K562 (cell line): ENCODE results near the gene MOG. TPM values are rescaled to one million over a fixed set of nuclear protein-coding genes. Genes with fewer than 3 reads are reported as not detected.
A peak's percentile ranks its signal among the peaks of the same experiment; 100 is the strongest.

Source experiments
- CHD4 ChIP-seq: fragments of 200-600 bp; sonication (generic); IDR thresholded peaks from 3 replicates; pipeline ENCODE4 v1.6.1; 2012; ENCODE audit warnings: low read depth, mild to moderate bottlenecking, mixed read lengths, low read length, inconsistent platforms; ENCODE audit not compliant: insufficient read depth, insufficient replicate concordance, poor library complexity, severe bottlenecking
- DDX20 ChIP-seq: fragments of 450-650 bp; IDR thresholded peaks from 2 replicates; pipeline ENCODE4 v1.6.1; 2016; ENCODE audit warnings: missing genetic modification characterization, low read depth, mild to moderate bottlenecking, missing compliant biosample characterization, moderate library complexity
- EP400 ChIP-seq: fragments of 450-650 bp; IDR thresholded peaks from 2 replicates; pipeline ENCODE4 v1.6.1; 2017; ENCODE audit warnings: antibody characterized with exemption, mild to moderate bottlenecking, moderate library complexity
- FOXJ3 ChIP-seq: sonication (generic); formaldehyde crosslinking; IDR thresholded peaks from 2 replicates; pipeline ENCODE4 v1.4.0; 2020; ENCODE audit warnings: mild to moderate bottlenecking, missing genetic modification reagents
- GABPB2 ChIP-seq: fragments of 250-450 bp; sonication (Bioruptor Pico); conservative IDR thresholded peaks from 2 replicates; pipeline ENCODE4 v1.5.1; 2021; ENCODE audit warnings: mild to moderate bottlenecking
- PHB2 ChIP-seq: fragments of 450-650 bp; IDR thresholded peaks from 2 replicates; pipeline ENCODE4 v1.6.1; 2017; ENCODE audit warnings: low read depth
- POLR2AphosphoS5 ChIP-seq: IDR thresholded peaks from 2 replicates; pipeline ENCODE4 v1.6.1; 2011; ENCODE audit warnings: mild to moderate bottlenecking, low read depth, low read length, moderate library complexity; ENCODE audit not compliant: control insufficient read depth, insufficient read depth
- SMAD2 ChIP-seq: fragments of 150-350 bp; IDR thresholded peaks from 2 replicates; pipeline ENCODE4 v1.6.1; 2014; ENCODE audit warnings: low read depth, mild to moderate bottlenecking, low read length
- SNIP1 ChIP-seq: fragments of 450-650 bp; IDR thresholded peaks from 2 replicates; pipeline ENCODE4 v1.7.1; 2017; ENCODE audit warnings: low read depth, mild to moderate bottlenecking
- SREBF2 ChIP-seq: sonication (generic); formaldehyde crosslinking; IDR thresholded peaks from 2 replicates; pipeline ENCODE4 v1.4.0; 2020; ENCODE audit warnings: mild to moderate bottlenecking, missing genetic modification reagents
- TARDBP ChIP-seq: fragments of 450-650 bp; IDR thresholded peaks from 2 replicates; pipeline ENCODE4 v1.6.1; 2016
- ZKSCAN8 ChIP-seq: fragments of 200-800 bp; sonication (Bioruptor generic); IDR thresholded peaks from 2 replicates; pipeline ENCODE4 v1.6.1; 2016; ENCODE audit warnings: missing genetic modification characterization, missing compliant biosample characterization
- ZNF311 ChIP-seq: fragments of 250-450 bp; sonication (Bioruptor Pico); IDR thresholded peaks from 2 replicates; pipeline ENCODE4 v1.4.0; 2020; ENCODE audit warnings: mild to moderate bottlenecking, moderate library complexity
- ZNF436 ChIP-seq: fragments of 250-450, 450-650 bp; sonication (Bioruptor Pico); formaldehyde crosslinking; IDR thresholded peaks from 2 replicates; pipeline ENCODE4 v1.7.0; 2020; ENCODE audit warnings: mild to moderate bottlenecking
- ZNF699 ChIP-seq: fragments of 250-450 bp; sonication (Bioruptor Pico); IDR thresholded peaks from 2 replicates; pipeline ENCODE4 v1.8.0; 2021; ENCODE audit warnings: mild to moderate bottlenecking, moderate library complexity; ENCODE audit not compliant: insufficient replicate concordance
- ZSCAN29 ChIP-seq: fragments of 450-650 bp; IDR thresholded peaks from 2 replicates; pipeline ENCODE4 v1.6.1; 2017
- polyA plus RNA-seq, 8 experiments: library from polyadenylated mRNA; depleted of rRNA in 4 of 8; stranded (reverse) in 5 of 8; unstranded in 3 of 8; fragments of >200 nt; fragmentation: Nextera tagmentation in 2 of 8; fragmentation: Illumina TruSeq in 1 of 8; extraction: Ambion mirVana in 2 of 8; extraction: Trizol in 1 of 8; gene quantifications; 2 replicates each; pipeline versions ENCODE4 v1.2.1 to v1.2.3, GENCODE V29; 2011 to 2014; ENCODE audit warnings: inconsistent platforms in 1 of 8, missing spikeins in 1 of 8
- total RNA-seq, 7 experiments: library from RNA; depleted of rRNA in 6 of 7; stranded (reverse); fragments of >200 nt in 6 of 7; fragmentation: Illumina TruSeq in 2 of 7; extraction: Trizol in 2 of 7; gene quantifications; 2 replicates each; pipeline versions ENCODE4 v1.2.1 to v1.2.3, GENCODE V29; 2011 to 2021; ENCODE audit warnings: low replicate concordance in 1 of 7
- TF ChIP-seq, protein P1 (sequence below): sonication (generic); formaldehyde crosslinking; IDR thresholded peaks from 2 replicates; pipeline ENCODE4 v1.8.1; 2023; ENCODE audit warnings: missing genetic modification reagents, mild to moderate bottlenecking, borderline replicate concordance
- TF ChIP-seq, protein P2 (sequence below): IDR thresholded peaks from 2 replicates; pipeline ENCODE4 v1.6.1; 2011; ENCODE audit not compliant: insufficient read length; ENCODE audit errors: extremely low read depth
- TF ChIP-seq, protein P3 (sequence below): sonication (generic); formaldehyde crosslinking; IDR thresholded peaks from 2 replicates; pipeline ENCODE4 v1.9.0; 2022; ENCODE audit warnings: mild to moderate bottlenecking, missing genetic modification reagents
- TF ChIP-seq, protein P4 (sequence below): fragments of 450-650 bp; formaldehyde crosslinking; IDR thresholded peaks from 2 replicates; pipeline ENCODE4 v1.4.0; 2022; ENCODE audit warnings: missing genetic modification characterization
- TF ChIP-seq, protein P5 (sequence below): fragments of 250-450 bp; sonication (Bioruptor Pico); IDR thresholded peaks from 2 replicates; pipeline ENCODE4 v1.5.0; 2020; ENCODE audit warnings: mild to moderate bottlenecking

MOG gene
- total and polyA plus RNA-seq, 9 of the 15 experiments (the other 6 are each of a cell fraction or from before 2014, with no cell fraction given): not detected

DNA sequence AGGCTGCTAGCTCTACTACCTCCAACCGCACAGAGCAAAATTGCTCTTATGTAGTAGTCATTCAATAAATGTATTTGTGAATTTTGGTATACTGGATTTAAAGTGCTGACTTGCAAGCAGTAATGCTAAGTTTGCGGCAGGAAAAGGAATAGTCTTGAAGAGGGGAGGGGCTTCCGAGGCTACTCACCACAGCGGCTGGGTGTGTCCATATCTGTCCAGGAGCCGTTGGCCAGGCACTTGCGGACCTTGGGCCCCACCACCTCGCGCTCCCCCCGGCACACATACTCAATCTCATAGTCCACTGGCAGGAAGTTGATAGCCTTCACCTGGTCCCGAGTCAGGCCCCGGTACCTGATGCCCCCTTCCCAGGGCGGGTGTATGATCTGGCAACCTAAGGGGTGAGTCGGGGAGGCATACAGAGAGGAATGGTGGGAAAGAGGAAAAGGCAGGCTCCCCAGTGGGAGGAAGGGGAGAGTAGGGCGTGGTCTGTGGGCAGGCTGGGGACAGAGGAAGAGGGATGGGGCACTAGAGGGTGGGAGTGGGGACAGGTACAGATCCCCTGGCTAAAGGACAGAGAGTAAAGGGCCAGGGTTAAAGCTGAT is 25.6 kb upstream of the MOG start (continued):
- TF ChIP-seq GABPB2 (CRISPR knock-in tag): no peak
- no peak for TF ChIP-seq POLR2AphosphoS5
- TF ChIP-seq SREBF2: no peak
- TF ChIP-seq TARDBP: no peak
- TF ChIP-seq EP400: peak; percentile 45; the same call in 1 of the 2 replicates
- TF ChIP-seq ZSCAN29: no peak
- TF ChIP-seq ZKSCAN8 (CRISPR knock-in tag): no peak
- TF ChIP-seq ZNF436 (CRISPR knock-in tag): no peak
- TF ChIP-seq, protein P1, sequence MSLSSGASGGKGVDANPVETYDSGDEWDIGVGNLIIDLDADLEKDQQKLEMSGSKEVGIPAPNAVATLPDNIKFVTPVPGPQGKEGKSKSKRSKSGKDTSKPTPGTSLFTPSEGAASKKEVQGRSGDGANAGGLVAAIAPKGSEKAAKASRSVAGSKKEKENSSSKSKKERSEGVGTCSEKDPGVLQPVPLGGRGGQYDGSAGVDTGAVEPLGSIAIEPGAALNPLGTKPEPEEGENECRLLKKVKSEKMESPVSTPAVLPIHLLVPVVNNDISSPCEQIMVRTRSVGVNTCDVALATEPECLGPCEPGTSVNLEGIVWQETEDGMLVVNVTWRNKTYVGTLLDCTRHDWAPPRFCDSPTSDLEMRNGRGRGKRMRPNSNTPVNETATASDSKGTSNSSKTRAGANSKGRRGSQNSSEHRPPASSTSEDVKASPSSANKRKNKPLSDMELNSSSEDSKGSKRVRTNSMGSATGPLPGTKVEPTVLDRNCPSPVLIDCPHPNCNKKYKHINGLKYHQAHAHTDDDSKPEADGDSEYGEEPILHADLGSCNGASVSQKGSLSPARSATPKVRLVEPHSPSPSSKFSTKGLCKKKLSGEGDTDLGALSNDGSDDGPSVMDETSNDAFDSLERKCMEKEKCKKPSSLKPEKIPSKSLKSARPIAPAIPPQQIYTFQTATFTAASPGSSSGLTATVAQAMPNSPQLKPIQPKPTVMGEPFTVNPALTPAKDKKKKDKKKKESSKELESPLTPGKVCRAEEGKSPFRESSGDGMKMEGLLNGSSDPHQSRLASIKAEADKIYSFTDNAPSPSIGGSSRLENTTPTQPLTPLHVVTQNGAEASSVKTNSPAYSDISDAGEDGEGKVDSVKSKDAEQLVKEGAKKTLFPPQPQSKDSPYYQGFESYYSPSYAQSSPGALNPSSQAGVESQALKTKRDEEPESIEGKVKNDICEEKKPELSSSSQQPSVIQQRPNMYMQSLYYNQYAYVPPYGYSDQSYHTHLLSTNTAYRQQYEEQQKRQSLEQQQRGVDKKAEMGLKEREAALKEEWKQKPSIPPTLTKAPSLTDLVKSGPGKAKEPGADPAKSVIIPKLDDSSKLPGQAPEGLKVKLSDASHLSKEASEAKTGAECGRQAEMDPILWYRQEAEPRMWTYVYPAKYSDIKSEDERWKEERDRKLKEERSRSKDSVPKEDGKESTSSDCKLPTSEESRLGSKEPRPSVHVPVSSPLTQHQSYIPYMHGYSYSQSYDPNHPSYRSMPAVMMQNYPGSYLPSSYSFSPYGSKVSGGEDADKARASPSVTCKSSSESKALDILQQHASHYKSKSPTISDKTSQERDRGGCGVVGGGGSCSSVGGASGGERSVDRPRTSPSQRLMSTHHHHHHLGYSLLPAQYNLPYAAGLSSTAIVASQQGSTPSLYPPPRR (CRISPR knock-in tag): no peak
- TF ChIP-seq SNIP1: no peak
- TF ChIP-seq, protein P2, sequence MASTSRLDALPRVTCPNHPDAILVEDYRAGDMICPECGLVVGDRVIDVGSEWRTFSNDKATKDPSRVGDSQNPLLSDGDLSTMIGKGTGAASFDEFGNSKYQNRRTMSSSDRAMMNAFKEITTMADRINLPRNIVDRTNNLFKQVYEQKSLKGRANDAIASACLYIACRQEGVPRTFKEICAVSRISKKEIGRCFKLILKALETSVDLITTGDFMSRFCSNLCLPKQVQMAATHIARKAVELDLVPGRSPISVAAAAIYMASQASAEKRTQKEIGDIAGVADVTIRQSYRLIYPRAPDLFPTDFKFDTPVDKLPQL: no peak
- no peak for TF ChIP-seq DDX20
- TF ChIP-seq PHB2: no peak
- no peak for TF ChIP-seq CHD4
- TF ChIP-seq, protein P3, sequence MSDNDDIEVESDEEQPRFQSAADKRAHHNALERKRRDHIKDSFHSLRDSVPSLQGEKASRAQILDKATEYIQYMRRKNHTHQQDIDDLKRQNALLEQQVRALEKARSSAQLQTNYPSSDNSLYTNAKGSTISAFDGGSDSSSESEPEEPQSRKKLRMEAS (CRISPR knock-in tag): no peak; the same call in 1 of the 2 replicates
- no peak for TF ChIP-seq SMAD2
- TF ChIP-seq ZNF311 (CRISPR knock-in tag): no peak
- TF ChIP-seq, protein P4, sequence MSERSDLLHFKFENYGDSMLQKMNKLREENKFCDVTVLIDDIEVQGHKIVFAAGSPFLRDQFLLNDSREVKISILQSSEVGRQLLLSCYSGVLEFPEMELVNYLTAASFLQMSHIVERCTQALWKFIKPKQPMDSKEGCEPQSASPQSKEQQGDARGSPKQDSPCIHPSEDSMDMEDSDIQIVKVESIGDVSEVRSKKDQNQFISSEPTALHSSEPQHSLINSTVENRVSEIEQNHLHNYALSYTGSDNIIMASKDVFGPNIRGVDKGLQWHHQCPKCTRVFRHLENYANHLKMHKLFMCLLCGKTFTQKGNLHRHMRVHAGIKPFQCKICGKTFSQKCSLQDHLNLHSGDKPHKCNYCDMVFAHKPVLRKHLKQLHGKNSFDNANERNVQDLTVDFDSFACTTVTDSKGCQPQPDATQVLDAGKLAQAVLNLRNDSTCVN (CRISPR knock-in tag): peak; percentile 78; the same call in 1 of the 2 replicates
- TF ChIP-seq ZNF699: no peak
- no peak for TF ChIP-seq FOXJ3 (CRISPR knock-in tag)
- TF ChIP-seq, protein P5, sequence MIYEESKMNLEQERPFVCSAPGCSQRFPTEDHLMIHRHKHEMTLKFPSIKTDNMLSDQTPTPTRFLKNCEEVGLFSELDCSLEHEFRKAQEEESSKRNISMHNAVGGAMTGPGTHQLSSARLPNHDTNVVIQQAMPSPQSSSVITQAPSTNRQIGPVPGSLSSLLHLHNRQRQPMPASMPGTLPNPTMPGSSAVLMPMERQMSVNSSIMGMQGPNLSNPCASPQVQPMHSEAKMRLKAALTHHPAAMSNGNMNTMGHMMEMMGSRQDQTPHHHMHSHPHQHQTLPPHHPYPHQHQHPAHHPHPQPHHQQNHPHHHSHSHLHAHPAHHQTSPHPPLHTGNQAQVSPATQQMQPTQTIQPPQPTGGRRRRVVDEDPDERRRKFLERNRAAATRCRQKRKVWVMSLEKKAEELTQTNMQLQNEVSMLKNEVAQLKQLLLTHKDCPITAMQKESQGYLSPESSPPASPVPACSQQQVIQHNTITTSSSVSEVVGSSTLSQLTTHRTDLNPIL (CRISPR knock-in tag): no peak
